Activated CD4-positive, alpha-beta memory T cell treated with anti-CD3 and anti-CD28 coated beads for 36 hours (primary cell): ENCODE measurements around the gene NTM. TPM values are rescaled to one million over a fixed set of nuclear protein-coding genes. Genes with fewer than 3 reads are reported as not detected.

Source experiments
- CTCF ChIA-PET: fragments of 350-600 bp; sonication (Branson Sonifier 250); formaldehyde crosslinking; loops from one replicate; lab custom pipeline; 2021; ENCODE audit warnings: antibody characterized with exemption, inconsistent platforms; lab: Charles Lee
- POLR2A ChIA-PET: fragments of 350-600 bp; sonication (Branson Sonifier 250); formaldehyde crosslinking; loops from one replicate; lab custom pipeline; 2021; ENCODE audit warnings: antibody characterized with exemption; lab: Charles Lee
- DNase-seq: peaks from one replicate; pipeline ENCODE4 v3.0.0-alpha.2; 2020
- H3K27ac Mint-ChIP-seq: one replicate; pipeline ENCODE4 v1.8.0; 2021; ENCODE audit warnings: mixed read lengths
- H3K27me3 Mint-ChIP-seq: one replicate; pipeline ENCODE4 v1.8.0; 2021; ENCODE audit warnings: mixed read lengths
- H3K36me3 Mint-ChIP-seq: one replicate; pipeline ENCODE4 v1.8.0; 2021; ENCODE audit warnings: mixed read lengths
- H3K4me1 Mint-ChIP-seq: one replicate; pipeline ENCODE4 v1.8.0; 2021; ENCODE audit warnings: low read depth, mixed read lengths
- H3K4me3 Mint-ChIP-seq: one replicate; pipeline ENCODE4 v1.8.0; 2021; ENCODE audit warnings: mild to moderate bottlenecking, mixed read lengths
- H3K9me3 Mint-ChIP-seq: one replicate; pipeline ENCODE4 v1.8.0; 2021; ENCODE audit warnings: mixed read lengths
- intact Hi-C: fragments of 100-400 bp; cut with micrococcal nuclease; formaldehyde crosslinking; loops from one replicate; pipeline ENCODE4 v1.15.1; 2023
- total RNA-seq, 2 experiments: library from RNA; stranded (reverse); gene quantifications; one replicate each; pipeline ENCODE4 v1.2.3, GENCODE V29; 2021

The NTM gene
- total RNA-seq, 2 experiments from 2014 or later, result not detected

DNA sequence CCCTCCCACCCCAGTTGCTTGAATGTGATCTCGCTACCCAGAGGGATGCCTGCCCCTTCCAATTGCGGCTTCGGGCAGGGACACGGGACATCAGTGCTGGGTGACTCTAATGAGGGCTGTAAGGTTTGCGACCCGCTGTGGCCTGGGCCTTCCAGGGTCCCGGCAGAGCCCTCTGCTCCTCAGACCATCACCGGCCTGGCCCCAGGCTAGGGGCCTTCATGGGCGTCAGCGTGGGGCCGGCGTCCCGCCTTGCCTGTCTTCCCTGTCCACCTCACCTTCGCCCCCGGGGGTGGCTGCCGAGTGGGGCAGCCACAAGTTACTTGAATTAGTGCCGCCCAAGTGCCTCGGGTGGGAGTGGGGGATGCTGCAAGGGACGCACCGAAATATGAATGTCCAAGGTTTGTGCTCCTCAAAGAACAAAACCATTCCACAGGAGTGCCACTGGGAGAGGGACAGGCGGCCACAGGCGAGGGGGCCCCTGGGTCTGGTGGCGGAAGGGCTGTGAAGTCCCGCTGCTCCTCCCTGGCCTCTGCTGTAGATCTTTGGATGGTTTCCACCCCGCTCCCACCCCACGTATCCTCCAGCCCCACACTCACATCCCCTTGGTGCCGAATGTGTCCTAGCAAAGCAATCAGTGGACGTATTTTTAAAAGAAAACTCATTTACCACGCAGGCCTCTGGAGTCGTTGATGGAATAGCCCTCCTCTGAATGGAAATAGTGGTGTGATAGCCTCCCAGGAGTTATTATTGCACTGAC lies 317.1 kb downstream of the NTM start:
- Mint-ChIP-seq H3K27ac (no peak overlapping the region), H3K4me1 (no peaks in the 10 kb centered on the region), H3K4me3 (no peak overlapping the region), H3K36me3 (no peaks in the 10 kb centered on the region), H3K27me3 (peaks cover 12% of the 10 kb centered on the region), H3K9me3 (no peaks in the 10 kb centered on the region)
- no peak for DNase-seq
- CTCF ChIA-PET, result interaction anchor here (1.5 to 2.6 kb wide), 4 partner anchors 8 to 18 kb away, joined by 5 to 16 read pairs (median 6); no protein-coding TSS in a partner anchor
- intact Hi-C loops, result no loop called here
- POLR2A ChIA-PET, result no interaction called here

DNA sequence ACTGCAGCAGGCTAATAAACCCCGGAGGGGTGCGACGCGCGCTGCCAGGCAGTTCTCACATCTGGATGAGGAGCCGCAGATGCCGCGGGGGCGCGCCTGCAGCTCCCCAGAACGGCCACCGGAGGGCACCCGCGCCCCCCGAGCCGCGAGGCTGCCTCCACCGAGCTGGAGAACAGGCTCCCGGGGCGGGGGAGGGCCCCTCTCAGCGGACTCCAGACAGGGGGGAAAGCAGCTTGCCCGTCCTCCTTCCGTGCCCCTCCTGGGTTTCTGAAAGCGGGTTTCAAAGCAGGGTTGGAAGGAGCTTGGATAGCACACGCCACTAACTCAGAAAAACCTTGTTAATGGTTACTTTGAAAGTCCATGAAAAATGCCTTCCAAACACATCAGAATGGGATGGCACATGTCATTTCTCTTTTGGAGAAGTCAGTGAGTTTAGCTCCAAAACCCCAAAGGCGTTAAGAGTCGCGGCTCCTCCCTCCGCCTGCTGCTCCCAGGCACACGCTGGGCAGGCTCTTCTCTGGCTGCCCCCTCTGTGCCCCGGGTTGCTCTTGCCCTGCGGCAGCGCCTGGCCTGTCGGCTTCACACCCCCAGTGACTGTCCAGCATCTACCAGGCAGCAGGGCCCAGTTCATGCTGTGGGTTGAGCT lies 317.8 kb downstream of the NTM start:
- Mint-ChIP-seq H3K36me3 (no peaks in the 10 kb centered on the region), H3K4me3 (no peak overlapping the region), H3K27ac (no peak overlapping the region), H3K9me3 (no peaks in the 10 kb centered on the region), H3K4me1 (no peaks in the 10 kb centered on the region), H3K27me3 (peaks cover 12% of the 10 kb centered on the region)
- intact Hi-C loops, result no loop called here
- DNase-seq, result peak; percentile 45
- ChIA-PET POLR2A (no interaction called here), CTCF (interaction anchor here (0.5 to 2.3 kb wide), 8 partner anchors 10 to 711 kb away, joined by 3 to 16 read pairs (median 4); no protein-coding TSS in a partner anchor)

DNA sequence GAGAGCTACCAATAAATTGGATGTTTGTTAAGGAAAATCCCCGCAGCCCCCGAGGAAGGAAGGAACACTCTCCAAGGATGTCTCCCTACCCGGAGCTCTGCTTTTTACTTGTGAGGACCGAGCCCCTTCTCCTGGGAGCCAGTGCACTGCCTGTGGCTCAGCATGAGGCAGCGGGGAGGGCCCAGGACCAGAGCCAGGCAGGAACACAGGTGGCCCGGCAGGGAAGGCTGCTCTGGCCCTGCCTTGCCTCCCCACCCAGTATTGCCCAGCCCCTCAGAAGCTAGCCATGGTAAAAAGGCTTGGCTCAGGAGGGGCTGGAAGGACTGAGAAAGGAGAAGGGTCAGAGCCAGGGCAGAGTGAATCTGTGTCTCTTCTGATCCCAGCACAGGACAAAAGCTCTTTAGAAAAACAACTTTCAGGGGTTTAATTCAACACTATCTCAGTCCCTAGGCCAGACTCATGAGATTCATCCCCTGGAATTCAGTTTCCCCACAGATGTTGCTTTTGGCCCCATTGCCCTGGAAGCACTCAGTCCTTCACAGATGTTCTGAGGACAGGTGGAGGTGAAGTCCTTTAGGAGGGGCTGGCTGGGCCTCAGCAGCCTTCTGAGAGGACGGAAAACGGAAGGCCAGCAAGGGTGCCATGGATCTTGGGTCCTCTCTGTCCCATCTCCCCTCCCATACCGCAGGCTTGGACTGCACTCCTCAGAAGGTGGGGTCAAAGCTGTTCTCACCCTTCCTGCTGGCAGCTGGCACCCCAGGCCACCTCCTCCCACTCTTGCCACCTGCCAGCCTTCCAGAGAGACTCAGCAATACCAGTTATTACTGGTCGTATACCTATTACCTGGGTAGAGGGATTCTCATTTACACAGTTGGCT lies 318.9 kb downstream of the NTM start:
- ChIA-PET POLR2A (no interaction called here), CTCF (interaction anchor here (0.6 to 2.3 kb wide), 7 partner anchors 10 to 178 kb away, joined by 3 to 16 read pairs (median 5); no protein-coding TSS in a partner anchor)
- H3K36me3 Mint-ChIP-seq, result no peaks in the 10 kb centered on the region
- peaks cover 1% of the 10 kb centered on the region for H3K4me1 Mint-ChIP-seq
- peaks cover 19% of the 10 kb centered on the region for H3K27me3 Mint-ChIP-seq
- DNase-seq, result no peak
- no peak overlapping the region for H3K4me3 Mint-ChIP-seq
- no peaks in the 10 kb centered on the region for H3K9me3 Mint-ChIP-seq
- intact Hi-C loops, result no loop called here
- no peak overlapping the region for H3K27ac Mint-ChIP-seq

DNA sequence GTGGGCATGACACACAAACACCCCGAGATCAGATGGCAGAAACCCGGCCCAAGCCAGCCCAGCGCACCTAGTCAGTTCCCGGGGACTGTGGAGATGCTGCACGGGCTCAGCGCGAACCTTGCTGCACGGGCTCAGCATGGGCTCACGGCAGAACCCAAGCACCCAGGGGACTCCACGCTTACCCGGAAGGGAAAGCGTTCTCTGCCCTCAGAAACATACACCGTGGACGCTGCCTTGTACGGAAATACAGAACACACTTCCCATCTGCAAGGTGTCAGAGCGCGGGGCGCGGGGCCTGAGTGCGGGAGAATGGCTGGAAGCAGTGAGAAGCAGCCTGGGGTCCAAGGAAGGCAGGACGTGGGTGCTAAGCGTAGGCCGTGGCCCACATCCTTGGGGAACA lies 319.9 kb downstream of the NTM start:
- Mint-ChIP-seq H3K4me3 (no peak overlapping the region), H3K4me1 (peaks cover 5% of the 10 kb centered on the region), H3K36me3 (no peaks in the 10 kb centered on the region), H3K9me3 (no peaks in the 10 kb centered on the region), H3K27ac (no peak overlapping the region), H3K27me3 (peaks cover 27% of the 10 kb centered on the region)
- no peak for DNase-seq
- POLR2A ChIA-PET, result no interaction called here
- CTCF ChIA-PET, result no interaction called here
- intact Hi-C loops, result no loop called here

DNA sequence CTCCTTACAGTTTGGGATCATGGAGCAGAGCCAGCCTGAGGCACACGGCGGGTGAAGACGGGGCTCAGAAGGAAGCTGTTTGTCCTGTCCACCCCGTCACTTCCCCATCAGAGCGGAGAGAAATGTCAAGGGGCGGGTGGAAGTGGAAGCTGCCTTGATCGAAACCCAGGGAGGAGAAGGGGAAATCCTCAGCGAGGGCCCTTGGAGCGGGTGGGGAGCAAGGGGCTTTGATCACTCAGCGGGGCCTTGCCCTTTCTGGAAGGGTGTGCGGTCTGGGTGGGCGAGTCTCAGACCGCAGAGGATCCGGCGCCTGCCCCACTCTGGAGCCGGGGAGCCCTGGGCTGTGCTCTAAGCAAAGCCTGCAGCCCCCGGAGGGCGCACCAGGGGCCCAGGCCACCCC lies 320.4 kb downstream of the NTM start:
- Mint-ChIP-seq H3K36me3 (no peaks in the 10 kb centered on the region), H3K4me3 (no peak overlapping the region), H3K4me1 (peaks cover 5% of the 10 kb centered on the region), H3K27me3 (peaks cover 30% of the 10 kb centered on the region), H3K9me3 (no peaks in the 10 kb centered on the region), H3K27ac (no peak overlapping the region)
- ChIA-PET POLR2A (no interaction called here), CTCF (interaction anchor here (1.5 kb wide), 1 partner anchor 10 kb away, joined by 5 read pairs; no protein-coding TSS in a partner anchor)
- no peak for DNase-seq
- intact Hi-C loops, result no loop called here

DNA sequence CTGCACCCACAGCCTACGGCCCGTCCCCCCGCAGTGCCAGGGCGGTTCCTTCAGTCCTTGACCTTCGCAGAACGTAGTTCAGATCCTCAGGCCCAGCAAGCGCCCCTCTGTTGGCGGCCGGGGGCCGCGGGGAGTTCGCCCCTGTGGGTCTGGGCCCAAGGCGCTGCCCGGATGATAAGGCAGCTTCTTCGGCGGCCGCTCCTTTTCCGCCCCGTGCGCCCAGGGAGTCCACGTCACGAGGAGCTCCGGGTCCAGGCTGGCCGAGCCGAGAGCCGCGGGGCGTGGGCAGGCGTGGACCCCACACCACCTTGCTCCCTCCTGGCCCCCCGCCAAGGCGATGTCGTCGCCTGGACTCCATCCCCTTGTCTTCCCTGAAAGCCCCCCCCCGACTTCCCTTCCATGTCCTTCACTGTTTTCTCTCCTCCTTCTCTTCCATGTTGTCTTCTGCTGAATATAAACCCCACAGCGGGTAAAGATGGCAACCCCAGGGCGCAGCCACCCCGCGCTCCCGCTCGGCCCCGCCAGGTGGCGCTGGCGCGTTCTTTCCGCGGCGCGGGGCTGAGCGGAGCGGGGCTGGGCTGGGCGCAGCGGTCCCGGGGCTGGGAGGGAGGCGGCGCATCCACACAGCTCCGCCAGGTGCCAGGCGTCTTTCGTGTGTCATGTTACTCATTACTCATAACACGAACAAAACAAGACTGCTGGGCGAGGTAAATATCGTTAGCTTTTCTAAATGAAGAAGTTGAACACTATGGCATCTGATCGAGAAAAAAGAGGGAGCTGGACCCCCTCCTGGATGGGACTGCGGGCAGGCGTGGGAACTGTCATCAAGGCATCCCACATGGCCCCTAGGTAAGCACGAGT lies 321.0 kb downstream of the NTM start:
- Mint-ChIP-seq H3K4me1 (peaks cover 5% of the 10 kb centered on the region), H3K36me3 (no peaks in the 10 kb centered on the region), H3K27ac (no peak overlapping the region), H3K9me3 (no peaks in the 10 kb centered on the region), H3K27me3 (peaks cover 31% of the 10 kb centered on the region), H3K4me3 (no peak overlapping the region)
- intact Hi-C loops, result no loop called here
- ChIA-PET POLR2A (no interaction called here), CTCF (interaction anchor here (1.4 to 1.5 kb wide), 2 partner anchors 10 to 17 kb away, joined by 4 to 5 read pairs; no protein-coding TSS in a partner anchor)
- peak; percentile 54 for DNase-seq

DNA sequence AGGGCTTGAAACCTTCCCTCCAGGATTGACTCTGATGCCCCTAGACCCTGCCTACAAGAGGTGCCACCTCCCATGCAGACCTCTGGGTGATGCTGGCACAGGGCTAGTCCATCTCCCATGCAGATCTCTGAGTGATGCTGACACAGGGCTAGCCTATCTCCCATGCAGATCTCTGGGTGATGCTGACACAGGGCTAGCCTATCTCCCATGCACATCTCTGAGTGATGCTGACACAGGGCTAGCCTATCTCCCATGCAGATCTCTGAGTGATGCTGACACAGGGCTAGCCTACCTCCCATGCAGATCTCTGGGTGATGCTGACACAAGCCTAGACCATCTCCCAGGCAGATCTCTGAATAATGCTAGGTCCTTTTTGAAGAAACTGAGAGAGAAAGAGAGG lies 321.7 kb downstream of the NTM start:
- intact Hi-C loops, result no loop called here
- ChIA-PET CTCF (interaction anchor here (0.6 to 1.5 kb wide), 3 partner anchors 9 to 939 kb away, joined by 3 to 5 read pairs (median 4); no protein-coding TSS in a partner anchor), POLR2A (no interaction called here)
- Mint-ChIP-seq H3K27ac (no peak overlapping the region), H3K36me3 (no peaks in the 10 kb centered on the region), H3K27me3 (peaks cover 29% of the 10 kb centered on the region), H3K9me3 (no peaks in the 10 kb centered on the region), H3K4me3 (no peak overlapping the region), H3K4me1 (peaks cover 5% of the 10 kb centered on the region)
- no peak for DNase-seq

DNA sequence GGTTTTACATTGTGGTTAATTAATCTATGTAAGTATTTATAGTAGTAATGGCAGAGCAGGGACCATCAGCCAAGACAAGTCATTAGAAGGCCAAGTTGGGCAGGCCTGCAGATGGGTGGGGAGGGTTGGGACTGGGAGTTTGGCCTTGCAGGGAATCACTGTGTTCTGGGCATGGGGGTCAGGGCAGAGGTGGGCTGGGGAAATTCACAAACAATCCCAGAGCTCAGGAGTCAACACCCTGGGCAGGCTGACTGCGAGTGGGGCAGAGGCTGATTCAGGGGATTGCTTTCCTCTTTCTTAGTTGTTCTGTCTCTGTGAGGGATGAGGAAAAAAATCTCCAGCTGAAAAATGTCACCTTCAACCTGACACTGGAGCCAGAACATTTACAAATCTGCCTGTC lies 322.5 kb downstream of the NTM start:
- Mint-ChIP-seq H3K27ac (no peak overlapping the region), H3K27me3 (peaks cover 31% of the 10 kb centered on the region), H3K36me3 (no peaks in the 10 kb centered on the region), H3K4me1 (peaks cover 5% of the 10 kb centered on the region), H3K4me3 (no peak overlapping the region), H3K9me3 (no peaks in the 10 kb centered on the region)
- no peak for DNase-seq
- intact Hi-C loops, result no loop called here
- CTCF ChIA-PET, result interaction anchor here (0.6 kb wide), 1 partner anchor 940 kb away, joined by 3 read pairs; no protein-coding TSS in a partner anchor
- POLR2A ChIA-PET, result no interaction called here

DNA sequence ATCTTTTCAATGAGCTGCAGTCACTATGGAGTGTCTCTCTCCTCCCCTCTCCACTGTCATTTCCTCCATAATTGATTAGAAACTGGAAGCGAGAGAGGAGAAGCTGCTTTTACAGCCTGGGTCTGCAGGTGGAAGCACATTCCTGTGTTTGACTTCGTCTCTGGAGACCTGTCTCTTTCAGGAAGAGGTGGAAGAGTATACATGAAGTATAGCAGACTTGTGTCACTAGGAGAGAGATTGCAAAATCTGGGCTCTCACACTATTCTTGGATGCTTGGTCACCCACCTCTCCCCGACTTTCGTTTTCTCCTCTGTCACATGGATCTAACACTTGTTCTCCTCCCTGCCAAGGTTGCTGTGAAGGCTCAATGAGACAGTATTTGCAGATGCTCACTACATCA lies 323.3 kb downstream of the NTM start:
- ChIA-PET CTCF (interaction anchor here (0.7 to 2.6 kb wide), 4 partner anchors 10 to 433 kb away, joined by 4 to 9 read pairs (median 6); no protein-coding TSS in a partner anchor), POLR2A (no interaction called here)
- DNase-seq, result no peak
- H3K4me3 Mint-ChIP-seq, result no peak overlapping the region
- peaks cover 31% of the 10 kb centered on the region for H3K27me3 Mint-ChIP-seq
- no peaks in the 10 kb centered on the region for H3K36me3 Mint-ChIP-seq
- intact Hi-C loops, result no loop called here
- H3K4me1 Mint-ChIP-seq, result peaks cover 5% of the 10 kb centered on the region
- H3K9me3 Mint-ChIP-seq, result no peaks in the 10 kb centered on the region
- H3K27ac Mint-ChIP-seq, result no peak overlapping the region

DNA sequence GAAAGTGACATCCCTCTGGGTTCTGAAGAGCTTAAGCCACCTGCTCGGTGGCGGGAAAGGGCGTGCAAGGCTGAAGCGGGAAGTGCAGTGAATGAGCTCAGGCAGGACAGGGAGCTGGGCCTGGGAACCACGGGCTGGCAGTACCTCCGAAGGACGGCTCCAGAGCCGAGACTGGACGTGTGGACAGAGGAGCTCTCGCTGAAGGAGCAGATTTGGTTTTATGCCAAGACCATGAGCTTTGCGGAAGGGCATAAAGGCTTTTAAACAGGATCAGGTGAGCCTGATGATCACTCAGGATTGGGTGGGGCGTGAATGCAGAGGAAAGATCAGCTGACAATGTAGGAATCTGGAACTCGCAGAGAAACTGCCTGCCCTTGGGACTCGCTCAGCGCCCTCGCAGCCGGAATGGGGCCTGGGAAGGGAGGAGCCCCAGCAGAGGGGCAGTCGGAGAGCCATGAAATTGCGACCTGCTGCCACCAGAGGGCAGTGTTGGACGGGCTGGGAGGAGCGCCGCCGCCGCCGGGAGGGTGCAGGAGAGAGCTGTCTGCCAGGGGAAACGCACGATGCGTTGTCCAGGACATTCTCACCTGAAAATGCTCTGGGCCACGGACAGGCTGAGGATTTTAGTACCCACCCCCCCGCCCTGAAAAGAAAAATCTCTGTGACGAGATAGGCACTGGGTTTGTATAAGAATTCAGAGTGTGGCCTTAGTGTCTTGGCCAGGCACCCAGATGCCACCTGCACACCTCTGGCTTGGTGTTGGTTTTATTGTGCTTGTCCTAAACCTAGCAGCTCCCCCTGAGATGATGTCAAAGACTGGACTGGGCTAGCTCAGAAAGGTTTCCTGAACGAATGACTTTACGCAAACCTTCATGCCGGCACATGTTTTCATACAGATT lies 324.4 kb downstream of the NTM start:
- H3K4me1 Mint-ChIP-seq, result peaks cover 5% of the 10 kb centered on the region
- intact Hi-C loops, result no loop called here

More for the DNA sequence above, 324.4 kb downstream of the NTM start:
- ChIA-PET CTCF (interaction anchor here (0.7 to 2.6 kb wide), 8 partner anchors 9 to 432 kb away, joined by 3 to 9 read pairs (median 6); no protein-coding TSS in a partner anchor), POLR2A (no interaction called here)
- peak; percentile 74 for DNase-seq
- Mint-ChIP-seq H3K4me3 (no peak overlapping the region), H3K27me3 (peaks cover 30% of the 10 kb centered on the region), H3K27ac (no peak overlapping the region), H3K36me3 (no peaks in the 10 kb centered on the region), H3K9me3 (no peaks in the 10 kb centered on the region)
